HL-60/S4 (cell line): ENCODE measurements around the gene GZF1.

ENCODE experiments used
- in situ Hi-C: fragments of 300-500 bp; cut with MboI; formaldehyde crosslinking; loops from 2 replicates; pipeline ENCODE4 v1.14.3; 2022; ENCODE audit warnings: low sequenced_read_pairs

The GZF1 gene

DNA sequence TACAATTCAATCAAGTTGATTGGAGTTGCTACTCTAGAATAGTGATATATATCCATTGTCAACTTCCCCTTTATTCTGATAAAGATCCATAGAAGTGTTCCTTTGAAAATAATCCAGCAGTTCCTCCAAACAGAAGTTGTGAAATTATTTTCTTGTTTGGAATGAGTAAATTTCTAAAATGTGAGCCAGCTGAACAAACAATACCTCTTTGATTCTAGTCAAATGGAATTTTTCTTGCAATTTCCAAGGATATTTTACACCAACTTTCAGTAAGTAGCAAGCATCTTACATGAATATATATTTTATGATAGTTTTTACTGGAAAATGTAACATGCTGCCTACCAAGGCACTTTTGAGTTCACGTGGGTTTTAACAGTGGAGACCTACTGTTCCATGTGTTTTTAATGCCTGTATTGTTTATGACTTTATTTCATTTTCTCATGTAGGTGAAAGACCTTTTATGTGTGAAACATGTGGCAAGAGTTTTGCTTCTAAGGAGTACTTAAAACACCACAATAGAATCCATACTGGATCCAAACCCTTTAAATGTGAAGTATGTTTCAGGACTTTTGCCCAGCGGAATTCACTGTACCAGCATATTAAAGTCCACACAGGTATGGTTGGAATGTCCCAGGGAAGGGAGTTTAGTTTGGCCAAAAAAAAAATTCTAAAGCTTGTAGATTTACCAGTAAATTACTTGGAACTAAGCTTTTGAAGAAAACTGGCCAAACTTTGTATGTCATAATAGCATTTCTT lies 6.5 kb downstream of the GZF1 start:
- in situ Hi-C loops: no loop called here

- in situ Hi-C loops: no loop called here
These were observed 7.3 kb downstream of the GZF1 start for GRCh38 chr20:23369072-23369823.

DNA sequence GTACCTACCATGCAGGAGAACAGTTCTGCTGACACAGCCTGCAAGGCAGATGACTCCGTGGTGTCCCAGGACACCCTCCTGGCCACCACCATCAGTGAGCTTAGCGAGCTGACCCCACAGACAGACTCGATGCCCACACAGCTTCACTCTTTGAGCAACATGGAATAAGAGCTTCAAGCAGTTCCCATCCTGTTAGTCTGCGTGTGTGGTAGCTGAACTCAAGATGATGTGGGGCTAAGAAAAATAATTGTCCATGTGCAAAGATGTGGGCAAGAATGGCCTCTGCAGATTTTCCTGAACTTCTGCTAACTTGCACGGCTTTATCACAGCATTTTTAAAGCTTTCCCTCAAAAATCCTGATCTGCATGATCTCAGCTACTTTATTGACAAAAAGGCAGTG lies 8.3 kb downstream of the GZF1 start:
- in situ Hi-C loops: no loop called here

GRCh38 chr20:23370873-23371272 lies 8.9 kb downstream of the GZF1 start:
- in situ Hi-C loops: no loop called here

- in situ Hi-C loops: no loop called here
These were observed 9.5 kb downstream of the GZF1 start for GRCh38 chr20:23371496-23371895.

DNA sequence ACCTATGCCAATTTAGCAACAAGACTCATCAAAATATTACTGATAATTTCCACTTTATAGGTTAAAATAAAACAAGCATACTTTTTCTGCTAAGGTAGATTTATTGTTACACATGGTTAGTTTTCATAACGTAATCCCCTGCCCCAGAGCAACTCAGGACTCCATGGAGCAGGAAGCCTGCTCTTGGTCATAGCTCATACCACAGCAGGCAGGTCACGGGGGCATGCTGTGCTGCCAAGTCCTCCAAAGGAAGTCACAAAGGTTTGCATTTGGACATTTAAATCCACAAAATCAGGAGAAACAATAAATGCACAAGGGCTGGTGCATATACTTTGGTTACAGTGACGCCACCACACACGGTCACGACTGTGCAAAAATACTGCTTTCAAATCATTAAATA lies 12.5 kb downstream of the GZF1 start:
- in situ Hi-C loops: no loop called here

- in situ Hi-C loops: no loop called here
These were observed 13.8 kb downstream of the GZF1 start for GRCh38 chr20:23375827-23376226.

DNA sequence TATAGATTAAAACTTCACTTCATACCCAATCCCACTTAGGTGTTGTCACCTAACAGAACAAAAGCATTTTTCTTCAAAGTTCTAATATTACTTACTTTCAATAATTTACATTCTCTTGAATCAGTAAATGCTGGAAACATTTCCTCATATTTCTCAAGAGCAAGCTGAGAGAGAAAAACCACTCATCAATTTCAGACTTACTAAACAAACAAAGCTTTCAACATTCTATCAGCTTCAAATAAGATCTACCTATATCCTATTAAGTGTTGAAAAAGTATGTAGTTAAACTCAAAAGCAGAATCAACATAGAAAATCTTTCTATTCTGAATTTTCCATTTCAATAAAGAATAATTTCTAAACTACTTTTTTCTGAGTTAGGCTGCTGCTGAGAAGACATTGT lies 17.8 kb downstream of the GZF1 start:
- in situ Hi-C loops: no loop called here

- in situ Hi-C loops: no loop called here
These were observed 19.9 kb downstream of the GZF1 start for GRCh38 chr20:23381876-23382275.

DNA sequence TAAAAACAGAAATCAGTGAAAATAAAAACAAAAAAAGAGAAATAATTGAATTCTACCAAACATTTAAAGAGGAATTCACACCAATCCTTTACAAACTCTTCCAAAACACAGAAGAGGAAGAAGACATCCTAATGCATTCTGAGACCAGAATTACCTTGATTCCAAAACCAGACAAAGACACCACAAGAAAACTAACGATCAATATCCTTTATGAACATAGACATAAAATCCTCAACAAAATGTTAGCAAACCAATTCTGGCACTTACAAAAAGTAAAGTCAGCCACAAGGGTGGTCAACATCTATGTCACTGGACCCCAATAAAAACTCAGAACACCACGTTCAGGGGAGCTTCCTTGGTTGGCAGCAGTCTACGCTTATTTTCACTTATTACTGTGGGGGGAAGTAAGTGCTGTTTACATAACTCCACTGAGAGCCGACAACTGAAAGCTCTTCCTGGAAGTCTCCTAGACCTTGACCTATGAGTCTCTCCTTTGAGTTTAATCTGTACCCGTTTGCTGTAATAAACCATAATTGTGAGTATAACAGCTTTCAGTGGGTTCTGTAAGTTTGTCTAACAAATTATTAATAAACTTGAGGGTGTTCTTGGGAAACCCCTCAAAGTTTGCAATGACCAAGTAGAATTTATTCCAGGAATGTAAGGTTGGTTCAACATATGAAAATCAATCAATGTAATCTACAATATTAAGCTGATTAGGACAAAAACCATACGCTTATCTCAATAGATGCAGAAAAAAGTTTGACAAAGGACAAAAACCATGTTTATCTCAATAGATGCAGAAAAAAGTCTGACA lies 24.5 kb downstream of the GZF1 start:
- in situ Hi-C loops: no loop called here

DNA sequence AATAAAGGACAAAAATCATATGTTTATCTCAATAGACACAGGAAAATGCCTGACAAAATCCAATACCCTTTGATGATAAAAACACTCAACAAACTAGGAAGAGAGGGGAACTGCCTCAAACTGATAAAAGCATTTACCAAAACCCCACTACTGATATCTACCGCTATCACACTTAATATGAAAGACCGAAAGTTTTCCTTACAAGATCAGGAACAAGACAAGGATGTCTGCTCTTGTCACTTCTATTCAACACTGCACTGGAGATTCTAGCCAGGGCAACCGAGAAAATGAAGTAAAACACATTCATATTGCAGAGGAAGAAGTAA lies 25.1 kb downstream of the GZF1 start:
- in situ Hi-C loops: no loop called here

DNA sequence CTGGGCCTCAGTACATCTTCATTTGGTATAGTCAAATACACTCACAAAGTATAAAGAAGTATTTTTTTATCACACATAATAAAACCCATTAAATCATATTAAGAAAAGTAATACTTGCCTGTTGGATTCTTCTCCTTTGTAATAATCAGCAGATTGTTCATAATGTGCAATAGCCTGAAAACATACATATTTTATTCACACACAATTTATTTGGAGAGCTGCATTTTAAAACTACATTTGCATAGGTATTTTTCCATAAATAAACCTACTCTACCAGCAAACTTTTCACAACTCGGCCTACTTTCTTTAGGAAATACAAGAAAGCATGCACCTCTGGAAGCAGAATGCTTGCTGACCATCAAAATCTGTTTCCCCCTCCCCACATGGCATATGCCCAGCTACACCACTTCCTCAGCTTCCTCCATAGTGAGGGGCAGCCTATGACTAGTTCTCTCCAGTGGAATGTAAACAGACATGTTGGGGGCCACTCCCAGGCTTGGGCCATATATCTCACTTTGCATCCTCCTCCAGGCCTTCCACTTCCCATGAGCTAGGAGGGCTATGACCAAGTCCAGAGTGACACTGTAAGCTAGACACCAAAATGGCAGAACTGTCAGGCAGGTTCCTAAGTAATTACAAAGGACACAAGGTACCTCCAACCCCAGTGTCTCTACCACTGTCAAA lies 28.3 kb downstream of the GZF1 start:
- in situ Hi-C loops: no loop called here

- in situ Hi-C loops: no loop called here
These were observed 29.8 kb downstream of the GZF1 start for GRCh38 chr20:23391707-23392310.

DNA sequence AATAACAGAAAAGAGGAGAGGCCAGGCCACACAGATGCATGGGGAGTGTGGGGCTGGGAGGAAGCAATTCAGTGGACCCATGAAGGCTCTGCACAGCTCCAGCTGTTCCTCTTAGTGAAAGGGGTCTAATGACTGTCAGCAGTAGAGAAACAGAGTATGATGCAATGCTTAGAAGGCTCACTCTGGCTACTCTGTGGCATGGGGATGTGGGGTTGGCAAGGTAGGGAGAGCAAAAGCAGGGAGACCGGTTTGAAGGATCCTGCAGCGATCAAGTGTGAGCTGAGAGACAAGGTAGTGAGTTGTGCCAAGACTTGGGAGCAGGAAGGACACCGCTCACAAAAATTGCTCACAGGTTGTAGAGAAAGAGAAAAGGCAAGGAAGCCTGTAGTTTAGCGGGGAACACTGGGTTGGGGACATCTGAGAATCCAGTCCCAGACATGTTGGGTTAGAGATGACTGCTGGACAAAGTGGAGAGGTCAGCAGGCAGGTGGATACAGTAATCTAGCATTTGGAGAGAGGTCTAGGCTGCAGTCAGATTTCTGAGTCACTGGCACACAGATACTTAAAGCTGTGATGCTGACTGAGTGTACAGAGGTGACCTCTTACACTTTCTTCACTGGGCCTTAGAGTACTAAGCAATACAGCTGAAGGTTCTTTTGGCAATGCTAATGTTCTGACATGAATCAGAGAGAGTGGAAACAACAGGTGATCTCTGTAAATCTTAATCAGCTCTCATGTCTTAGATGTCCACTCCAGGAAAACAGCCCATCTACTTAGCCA lies 32.2 kb downstream of the GZF1 start:
- in situ Hi-C loops: no loop called here

DNA sequence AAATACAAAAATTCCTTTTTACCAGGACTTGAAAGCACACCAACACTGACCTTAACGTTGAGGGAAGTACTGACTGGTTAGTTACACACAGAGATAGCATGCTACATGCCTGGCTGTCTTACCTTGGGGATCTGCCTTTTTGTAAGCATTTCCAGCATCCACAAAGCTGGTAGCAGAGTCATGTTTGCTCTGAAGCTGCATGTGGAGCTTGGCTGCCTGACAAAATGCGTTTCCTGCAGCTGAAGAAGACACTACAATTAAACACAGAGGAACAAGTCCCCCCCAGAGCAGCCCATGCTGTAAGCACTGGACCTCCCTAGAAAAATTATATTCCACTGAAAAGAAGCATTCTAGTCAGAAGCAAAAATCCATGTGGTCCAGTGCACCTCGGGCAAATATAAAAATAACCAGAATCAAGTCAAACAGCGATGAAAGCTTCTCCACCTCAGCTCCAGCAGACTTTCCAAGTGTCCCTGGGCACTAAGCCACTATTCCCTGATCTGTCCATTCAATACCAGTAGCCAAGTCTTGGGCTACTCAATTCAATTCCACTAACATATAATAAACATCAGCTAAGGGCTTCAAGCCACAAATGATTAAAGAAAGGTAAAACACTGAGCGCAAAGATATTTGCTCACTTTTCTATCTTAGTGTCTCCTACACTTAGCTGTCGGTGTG lies 35.1 kb downstream of the GZF1 start:
- in situ Hi-C loops: no loop called here

- in situ Hi-C loops: no loop called here
These were observed 36.0 kb downstream of the GZF1 start for GRCh38 chr20:23397961-23398360.

DNA sequence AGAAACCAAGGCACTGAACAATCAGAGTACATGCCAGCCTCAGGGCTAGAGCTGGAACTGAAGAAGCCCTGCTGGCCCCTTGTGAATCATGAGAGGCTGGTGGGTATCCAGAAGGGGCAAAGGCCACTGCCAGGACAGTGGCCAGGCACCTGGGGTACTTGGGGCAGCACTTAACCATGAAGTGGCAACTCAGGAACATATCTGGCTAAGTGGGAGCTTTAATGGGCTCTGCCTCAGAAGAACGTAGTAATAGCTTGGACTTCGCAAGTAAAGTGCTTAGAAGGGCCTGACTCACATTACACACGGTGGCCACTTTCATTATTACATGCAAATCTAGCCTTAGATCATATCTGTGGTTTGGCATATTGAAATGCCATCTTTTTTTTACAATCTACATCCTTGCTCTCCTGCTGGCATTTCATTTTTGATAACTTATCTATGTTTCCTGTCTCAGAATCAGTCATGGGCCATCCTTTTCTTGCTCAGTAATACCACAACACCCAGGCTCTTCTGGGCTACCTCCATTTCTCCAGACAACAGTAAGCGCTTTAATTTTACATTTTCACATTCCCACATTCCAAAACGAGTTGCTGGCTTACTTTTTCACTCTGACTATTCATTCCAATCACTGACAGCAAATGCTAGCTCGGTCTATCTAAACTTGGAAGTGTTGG lies 37.7 kb downstream of the GZF1 start:
- in situ Hi-C loops: no loop called here

DNA sequence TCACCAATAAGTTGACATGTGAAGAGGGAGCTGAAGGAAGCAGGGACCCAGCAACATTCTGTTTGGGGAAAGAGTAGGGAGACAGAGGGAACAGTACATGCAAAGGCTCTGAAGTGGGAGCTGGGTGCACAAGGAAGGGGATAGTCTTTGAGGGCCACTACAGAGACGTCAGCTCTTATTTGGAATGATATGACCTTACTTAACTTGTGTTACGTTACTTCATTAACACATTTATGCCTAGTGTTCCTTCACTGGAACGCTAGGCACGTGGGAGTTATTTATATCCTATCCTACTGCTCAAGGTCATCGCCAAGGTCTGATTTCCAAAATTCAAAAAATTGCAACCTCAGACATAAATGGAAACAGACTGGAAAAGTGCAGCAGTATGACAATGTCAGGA lies 39.1 kb downstream of the GZF1 start:
- in situ Hi-C loops: no loop called here

- in situ Hi-C loops: no loop called here
These were observed 41.8 kb downstream of the GZF1 start for GRCh38 chr20:23403751-23404150.
